K562 (cell line): Measurements from ENCODE around the gene VIPR2. TPM values are rescaled to one million over a fixed set of nuclear protein-coding genes. Genes with fewer than 3 reads are reported as not detected.

Experiments
- ATAC-seq: fragments of 200-7000 bp; cut with Tn5 transposase; 3 replicates; pipeline ENCODE4 v1.9.1; 2020; ENCODE audit warnings: moderate library complexity
- BruUV-seq: library from RNA; stranded (reverse); fragments of 400-500 nt; replicated peaks from 2 replicates; lab custom pipeline; 2021; lab: Mats Ljungman, UMichigan
- CTCF ChIA-PET: fragments of 300-600 bp; formaldehyde crosslinking; extraction: SDS; loops from one replicate; lab custom pipeline; 2021; ENCODE audit warnings: low intra/inter-chr PET ratio; lab: Yijun Ruan, JAX
- POLR2A ChIA-PET: fragments of 300-600, 350-650 bp; sonication (Branson Sonifier 250); formaldehyde crosslinking; extraction: SDS; loops from one replicate; lab custom pipeline; 2021; ENCODE audit warnings: antibody characterized with exemption, inconsistent platforms; lab: Yijun Ruan, JAX
- DNase-seq, 4 experiments: peaks; one replicate each; pipeline versions ENCODE4 v3.0.0 to v3.0.0-alpha.2; 2011 to 2018; ENCODE audit warnings: low spot score in 3 of 4, mixed read lengths in 3 of 4; ENCODE audit errors: extremely low read depth in 1 of 4
- FAIRE-seq: peaks from 2 replicates; lab custom pipeline; 2011; peaks lifted over from hg19 to GRCh38; lab: Jason Lieb, UNC
- H2AFZ ChIP-seq: 2 replicates; pipeline ENCODE4 v1.6.0; 2011; ENCODE audit warnings: low read depth, low read length, control low read depth, inconsistent platforms
- H3K27ac ChIP-seq: fragments of 200-600 bp; 3 replicates; pipeline ENCODE4 v1.8.0; 2011; ENCODE audit warnings: low read depth, mild to moderate bottlenecking, control low read depth, inconsistent platforms, low read length, moderate library complexity, mixed read lengths; ENCODE audit errors: extremely low read depth
- H3K27me3 ChIP-seq, 2 experiments: fragments of 300-600 bp in 1 of 2; 2 replicates in 1 of 2; 3 replicates in 1 of 2; pipeline versions ENCODE4 v1.6.0 to v1.8.0; 2011; ENCODE audit warnings: inconsistent platforms in 2 of 2, low read length in 2 of 2, mild to moderate bottlenecking in 1 of 2, mixed read lengths in 1 of 2, moderate library complexity in 1 of 2; ENCODE audit not compliant: control insufficient read depth in 2 of 2, insufficient read depth in 2 of 2
- H3K36me3 ChIP-seq: fragments of 300-600 bp; 3 replicates; pipeline ENCODE4 v1.8.0; 2011; ENCODE audit warnings: mild to moderate bottlenecking, low read length, inconsistent platforms; ENCODE audit not compliant: control insufficient read depth, insufficient read depth
- H3K4me1 ChIP-seq, 2 experiments: fragments of 200-600 bp in 1 of 2; replicated peaks in 1 of 2; 2 replicates in 1 of 2; 3 replicates in 1 of 2; pipeline versions ENCODE4 v1.5.1 to v1.8.0; 2011; ENCODE audit warnings: inconsistent platforms in 2 of 2, low read length in 2 of 2, mild to moderate bottlenecking in 1 of 2, mixed read lengths in 1 of 2, moderate library complexity in 1 of 2; ENCODE audit not compliant: control insufficient read depth in 2 of 2, insufficient read depth in 2 of 2
- H3K4me2 ChIP-seq: 2 replicates; pipeline ENCODE4 v1.6.1; 2011; ENCODE audit warnings: low read length, control low read depth, inconsistent platforms, mixed read lengths; ENCODE audit not compliant: insufficient read depth
- H3K4me3 ChIP-seq: fragments of 200-600 bp; sonication (generic), shearing (Covaris generic); 2 replicates; pipeline ENCODE4 v1.5.1; 2016; ENCODE audit warnings: control low read depth, inconsistent platforms
- H3K79me2 ChIP-seq: fragments of 200-600 bp; 3 replicates; pipeline ENCODE4 v1.8.0; 2011; ENCODE audit warnings: low read length, inconsistent platforms; ENCODE audit not compliant: control insufficient read depth, insufficient read depth
- H3K9ac ChIP-seq, 2 experiments: 2 replicates each; pipeline versions ENCODE4 v1.6.0 to v1.6.1; 2011; ENCODE audit warnings: low read depth in 2 of 2, low read length in 2 of 2, control low read depth in 1 of 2, inconsistent platforms in 1 of 2, mild to moderate bottlenecking in 1 of 2, mixed read lengths in 1 of 2; ENCODE audit not compliant: insufficient read depth in 1 of 2
- H3K9me1 ChIP-seq: one replicate; pipeline ENCODE4 v1.6.0; 2011; ENCODE audit warnings: inconsistent platforms, mild to moderate bottlenecking, low read length, moderate library complexity; ENCODE audit not compliant: control insufficient read depth, insufficient read depth
- H3K9me3 ChIP-seq: replicated peaks from 2 replicates; pipeline ENCODE4 v1.5.1; 2011; ENCODE audit warnings: low read depth, low read length, inconsistent platforms; ENCODE audit not compliant: control insufficient read depth, insufficient read depth
- H4K20me1 ChIP-seq: replicated peaks from 2 replicates; pipeline ENCODE4 v1.6.1; 2011; ENCODE audit warnings: low read length, inconsistent platforms, mixed read lengths; ENCODE audit not compliant: control insufficient read depth, insufficient read depth
- BHLHE40 ChIP-seq: IDR thresholded peaks from 2 replicates; pipeline ENCODE4 v1.6.1; 2011; ENCODE audit warnings: low read length, improper control_type of control experiment
- NFIC ChIP-seq: fragments of 450-650 bp; IDR thresholded peaks from 2 replicates; pipeline ENCODE4 v1.6.1; 2017; ENCODE audit warnings: mild to moderate bottlenecking, inconsistent platforms
- PBX2 ChIP-seq, 2 experiments: IDR thresholded peaks in 1 of 2; conservative IDR thresholded peaks in 1 of 2; 2 replicates each; pipeline ENCODE4 v1.6.1; 2016; ENCODE audit warnings: low read depth in 2 of 2, mild to moderate bottlenecking in 1 of 2, missing compliant biosample characterization in 1 of 2, missing genetic modification characterization in 1 of 2, moderate library complexity in 1 of 2
- ZNF143 ChIP-seq: sonication (generic); formaldehyde crosslinking; IDR thresholded peaks from 2 replicates; pipeline ENCODE4 v1.9.0; 2022; ENCODE audit warnings: mild to moderate bottlenecking, missing genetic modification reagents
- WGBS: fragments of 100-300 bp; shearing (Covaris generic); methylation state at CpG from one replicate; pipeline ENCODE4 v1.1.6; 2016; ENCODE audit warnings: low coverage, mixed read lengths; ENCODE audit not compliant: insufficient coverage; ENCODE audit errors: missing lambda C conversion rate; 5-methylcytosine and 5-hydroxymethylcytosine counted together
- in situ Hi-C: fragments of 300-500 bp; cut with MboI; formaldehyde crosslinking; loops from 4 replicates; pipeline ENCODE4 v1.15.0; 2018; ENCODE audit warnings: inconsistent platforms, mixed read lengths
- intact Hi-C: fragments of 100-400 bp; cut with micrococcal nuclease; formaldehyde crosslinking; loops from 2 replicates; pipeline ENCODE4 v1.14.2; 2022
- polyA plus RNA-seq, 8 experiments: library from polyadenylated mRNA; depleted of rRNA in 4 of 8; stranded (reverse) in 5 of 8; unstranded in 3 of 8; fragments of >200 nt; fragmentation: Nextera tagmentation in 2 of 8; fragmentation: Illumina TruSeq in 1 of 8; extraction: Ambion mirVana in 2 of 8; extraction: Trizol in 1 of 8; gene quantifications; 2 replicates each; pipeline versions ENCODE4 v1.2.1 to v1.2.3, GENCODE V29; 2011 to 2014; ENCODE audit warnings: inconsistent platforms in 1 of 8, missing spikeins in 1 of 8
- total RNA-seq, 7 experiments: library from RNA; depleted of rRNA in 6 of 7; stranded (reverse); fragments of >200 nt in 6 of 7; fragmentation: Illumina TruSeq in 2 of 7; extraction: Trizol in 2 of 7; gene quantifications; 2 replicates each; pipeline versions ENCODE4 v1.2.1 to v1.2.3, GENCODE V29; 2011 to 2021; ENCODE audit warnings: low replicate concordance in 1 of 7

The VIPR2 gene
- total and polyA plus RNA-seq, 9 of the 15 experiments (the other 6 are each of a cell fraction or from before 2014, with no cell fraction given) = 0.04 TPM; not detected in 8

GRCh38 chr7:159112136-159113011 lies 32.3 kb downstream of the VIPR2 start (continued):
- TF ChIP-seq PBX2 (CRISPR knock-in tag; IDR thresholded peaks at IDR 0.05; ENCODE audit: low read depth) (no peak), PBX2 (tag; conservative IDR thresholded peaks at IDR 0.05; ENCODE audit: low read depth) (no peak)

- ATAC-seq = no peak
- Histone ChIP-seq H4K20me1 (peaks cover 18% of the 10 kb centered on the region; the same call in 1 of the 2 replicates), H3K79me2 (no peaks in the 10 kb centered on the region), H3K27ac (no peak overlapping the region), H3K36me3 (no peaks in the 10 kb centered on the region), H3K4me1 (peaks cover 0 to 10% of the 10 kb centered on the region in 2 experiments; a peak in 2 of 5 replicates), H3K4me3 (no peak overlapping the region), H3K9me1 (no peaks in the 10 kb centered on the region), H3K27me3 (peaks cover 52 to 82% of the 10 kb centered on the region in 2 experiments), H3K4me2 (no peak overlapping the region), H3K9ac (no peak overlapping the region), H2AFZ (no peak overlapping the region), H3K9me3 (no peaks in the 10 kb centered on the region)
- no peak for DNase-seq
- TF ChIP-seq ZNF143 (no peak), NFIC (peak; percentile 67), BHLHE40 (0 out of 2 replicates have a peak, but pooled peaks have one; percentile 23)
- intact Hi-C loops (no loop called here), in situ Hi-C loops (no loop called here)
- BruUV-seq = no TSS peak
- POLR2A ChIA-PET = no interaction called here
- no peak for FAIRE-seq
- CTCF ChIA-PET = no interaction called here
- WGBS = under 1% methylated on average over 10 of the region's 10 CpGs
Measured at GRCh38 chr7:159109653-159110035, 35.0 kb downstream of the VIPR2 start.
